Measurements from ENCODE around the gene TRAPPC3L. TPM values are rescaled to one million over a fixed set of nuclear protein-coding genes. Genes with fewer than 3 reads are reported as not detected.
A peak's percentile ranks its signal among the peaks of the same experiment; 100 is the strongest.

Gene TRAPPC3L
- total and polyA plus RNA-seq, 12 donors, result 0.03 to 0.26 (median 0.22) TPM; not detected in 4

GRCh38 chr6:116543149-116543548 is 2.3 kb downstream of the TRAPPC3L start:
- H3K27ac ChIP-seq, result no peak overlapping the region
- H3K36me3 ChIP-seq, result no peaks in the 10 kb centered on the region
- H3K9me3 ChIP-seq, result no peaks in the 10 kb centered on the region
- no peak overlapping the region for H3K4me3 ChIP-seq
- H3K27me3 ChIP-seq, result peaks cover 0 to 11% (median 0%) of the 10 kb centered on the region in 7 donors
- TF ChIP-seq, protein P1, sequence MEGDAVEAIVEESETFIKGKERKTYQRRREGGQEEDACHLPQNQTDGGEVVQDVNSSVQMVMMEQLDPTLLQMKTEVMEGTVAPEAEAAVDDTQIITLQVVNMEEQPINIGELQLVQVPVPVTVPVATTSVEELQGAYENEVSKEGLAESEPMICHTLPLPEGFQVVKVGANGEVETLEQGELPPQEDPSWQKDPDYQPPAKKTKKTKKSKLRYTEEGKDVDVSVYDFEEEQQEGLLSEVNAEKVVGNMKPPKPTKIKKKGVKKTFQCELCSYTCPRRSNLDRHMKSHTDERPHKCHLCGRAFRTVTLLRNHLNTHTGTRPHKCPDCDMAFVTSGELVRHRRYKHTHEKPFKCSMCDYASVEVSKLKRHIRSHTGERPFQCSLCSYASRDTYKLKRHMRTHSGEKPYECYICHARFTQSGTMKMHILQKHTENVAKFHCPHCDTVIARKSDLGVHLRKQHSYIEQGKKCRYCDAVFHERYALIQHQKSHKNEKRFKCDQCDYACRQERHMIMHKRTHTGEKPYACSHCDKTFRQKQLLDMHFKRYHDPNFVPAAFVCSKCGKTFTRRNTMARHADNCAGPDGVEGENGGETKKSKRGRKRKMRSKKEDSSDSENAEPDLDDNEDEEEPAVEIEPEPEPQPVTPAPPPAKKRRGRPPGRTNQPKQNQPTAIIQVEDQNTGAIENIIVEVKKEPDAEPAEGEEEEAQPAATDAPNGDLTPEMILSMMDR (IDR thresholded peaks at IDR 0.05), result no peak
- ATAC-seq (no peak), DNase-seq (no peak)
- intact Hi-C loops (cut with DNase I), result no loop called here
- no peaks in the 10 kb centered on the region for H3K4me1 ChIP-seq

DNA sequence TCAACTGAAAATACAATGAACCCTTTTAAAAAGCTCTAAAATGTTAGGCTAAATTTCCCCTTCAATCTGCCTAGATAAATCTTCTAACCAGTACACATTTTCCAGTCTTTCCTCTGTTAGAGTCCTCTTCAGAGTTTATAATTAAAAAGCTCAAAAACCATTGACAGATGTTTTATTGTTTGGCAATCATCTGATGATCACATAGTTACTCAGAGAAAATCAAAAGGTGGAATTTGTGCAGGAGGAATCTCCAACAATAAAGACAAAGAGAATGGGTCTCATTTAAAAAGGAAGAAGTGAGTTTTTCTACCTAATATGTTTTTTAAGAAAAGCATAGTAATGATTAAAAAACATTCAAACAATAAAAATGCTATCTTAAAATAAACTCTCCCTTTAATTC is 3.1 kb downstream of the TRAPPC3L start:
- H3K27me3 ChIP-seq, result peaks cover 0 to 11% (median 0%) of the 10 kb centered on the region in 7 donors
- TF ChIP-seq, protein P1 (IDR thresholded peaks at IDR 0.05), result no peak
- H3K4me1 ChIP-seq, result no peaks in the 10 kb centered on the region
- intact Hi-C loops (cut with DNase I), result no loop called here
- H3K9me3 ChIP-seq, result no peaks in the 10 kb centered on the region
- no peaks in the 10 kb centered on the region for H3K36me3 ChIP-seq
- ATAC-seq (no peak), DNase-seq (no peak)
- no peak overlapping the region for H3K27ac ChIP-seq
- no peak overlapping the region for H3K4me3 ChIP-seq

DNA sequence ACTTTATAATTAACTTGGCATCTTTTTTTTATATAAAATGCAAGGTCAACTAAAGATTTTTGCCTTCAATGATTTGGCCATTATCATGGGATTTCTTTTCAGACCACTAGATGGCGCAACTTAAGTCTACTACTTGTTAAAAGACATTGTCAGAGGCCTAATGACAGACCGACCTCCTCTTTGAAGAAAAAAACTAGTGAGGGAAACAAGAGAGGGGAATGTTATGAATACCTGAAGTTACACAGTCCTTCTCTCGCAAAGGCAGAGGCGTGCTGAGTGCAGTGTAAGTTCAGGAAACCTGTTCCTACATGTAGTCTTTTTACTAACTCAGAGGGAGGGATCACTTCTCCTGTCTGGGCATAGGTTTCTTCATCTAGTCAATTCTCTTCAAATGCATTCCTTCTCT is 9.3 kb downstream of the TRAPPC3L start:
- peak in 5 of 8 donors; percentile 34 to 57 (median 45) for ATAC-seq
- intact Hi-C loops (cut with DNase I), result loop anchor here in 8 of 10 donors (1.0 to 10.0 kb wide), 8 partner anchors 23 to 261 kb away; partner anchors contain the start of genes CALHM5 (in 1 of the 8) and TSPYL1 (in 1 of the 8)
- 14 to 18% methylated on average over 4 of the region's 4 CpGs for WGBS, 2 donors

DNA sequence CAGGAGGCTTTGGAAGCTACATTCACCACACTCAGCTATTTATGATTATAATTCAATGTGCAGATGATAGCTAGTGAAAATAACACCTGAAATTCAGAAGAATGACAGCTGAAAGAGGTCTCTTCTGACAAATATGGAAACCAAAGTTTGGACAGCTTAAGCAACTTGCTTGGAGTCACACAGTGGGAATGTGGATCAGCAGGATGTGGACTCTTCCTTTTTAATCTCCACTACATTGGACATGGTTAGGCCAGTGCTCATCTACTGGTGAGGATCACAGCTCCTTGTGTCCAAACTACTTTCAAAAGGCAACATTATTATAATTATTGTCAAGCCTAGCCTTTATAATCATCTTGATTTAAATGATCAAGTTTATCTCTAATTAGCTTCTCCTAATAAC is 10.4 kb downstream of the TRAPPC3L start:
- Histone ChIP-seq H3K36me3 (no peaks in the 10 kb centered on the region), H3K9me3 (no peaks in the 10 kb centered on the region), H3K27me3 (no peaks in the 10 kb centered on the region), H3K27ac (no peak overlapping the region), H3K4me1 (peaks cover 0 to 14% (median 0%) of the 10 kb centered on the region in 9 donors), H3K4me3 (no peak overlapping the region)
- intact Hi-C loops (cut with DNase I), result loop anchor here in 5 of 10 donors (10.0 kb wide), 3 partner anchors 90 to 260 kb away; partner anchors contain the start of gene TSPYL1 (in 1 of the 5)
- TF ChIP-seq, protein P1 (IDR thresholded peaks at IDR 0.05), result no peak
- ATAC-seq (no peak), DNase-seq (no peak)

More for the DNA sequence above, 9.3 kb downstream of the TRAPPC3L start:
- no peaks in the 10 kb centered on the region for H3K36me3 ChIP-seq
- H3K4me3 ChIP-seq, result no peak overlapping the region
- no peaks in the 10 kb centered on the region for H3K9me3 ChIP-seq
- DNase-seq, result peak in 1 of 2 donors; percentile 34
- TF ChIP-seq, protein P1 (IDR thresholded peaks at IDR 0.05), result peak; percentile 54 to 89 (median 79)
- H3K27me3 ChIP-seq, result no peaks in the 10 kb centered on the region
- peaks cover 0 to 9% (median 0%) of the 10 kb centered on the region in 9 donors for H3K4me1 ChIP-seq
- H3K27ac ChIP-seq, result no peak overlapping the region

Measured in heart right ventricle (tissue), 16 donors.